ENCODE measurements around the gene LMF1.

LMF1 gene

DNA sequence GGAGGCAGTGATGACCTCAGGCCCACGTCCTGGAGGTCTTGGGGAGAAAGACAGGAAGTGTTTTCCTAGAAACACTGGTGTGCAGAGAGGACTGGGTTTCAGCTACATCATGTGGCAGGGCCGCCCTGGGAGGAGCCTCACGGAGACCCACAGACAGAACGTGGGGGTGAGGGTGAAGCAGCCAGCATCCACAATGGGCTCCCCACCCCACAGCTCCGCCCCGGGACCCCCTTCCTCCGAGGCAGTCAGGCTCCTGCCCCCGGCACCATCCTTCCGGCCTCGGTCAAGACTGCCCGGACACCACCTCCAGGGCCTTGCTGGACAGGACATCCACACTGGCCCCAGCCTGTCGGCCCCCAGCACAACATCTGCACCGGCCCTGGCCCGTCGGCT, 51.1 kb downstream of the LMF1 start:
- H3K4me2 ChIP-seq (ENCODE audit: low read depth, low read length, poor library complexity, severe bottlenecking) = no peak overlapping the region
- H3K4me3 ChIP-seq (ENCODE audit: insufficient read depth, low read length, poor library complexity, severe bottlenecking) = no peak overlapping the region
- no peaks in the 10 kb centered on the region for H3K9me3 ChIP-seq (ENCODE audit: insufficient read depth, low read length)
- H3K27me3 ChIP-seq (ENCODE audit: low read length) = no peaks in the 10 kb centered on the region
- no peaks in the 10 kb centered on the region for H3K9me2 ChIP-seq (replicated peaks; ENCODE audit: insufficient read depth, low read length)
- H3K79me2 ChIP-seq (ENCODE audit: insufficient read depth, low read length) = no peaks in the 10 kb centered on the region
- no peak overlapping the region for H2AFZ ChIP-seq (ENCODE audit: low read depth, low read length, severe bottlenecking)
- no peaks in the 10 kb centered on the region for H3K36me3 ChIP-seq (ENCODE audit: low read length)
- no peaks in the 10 kb centered on the region for H3F3A ChIP-seq (ENCODE audit: insufficient read depth)
- H3K27ac ChIP-seq (ENCODE audit: low read depth, low read length) = no peak overlapping the region
- no peak overlapping the region for H3K9ac ChIP-seq (ENCODE audit: low read length)
- TF ChIP-seq, protein P1, sequence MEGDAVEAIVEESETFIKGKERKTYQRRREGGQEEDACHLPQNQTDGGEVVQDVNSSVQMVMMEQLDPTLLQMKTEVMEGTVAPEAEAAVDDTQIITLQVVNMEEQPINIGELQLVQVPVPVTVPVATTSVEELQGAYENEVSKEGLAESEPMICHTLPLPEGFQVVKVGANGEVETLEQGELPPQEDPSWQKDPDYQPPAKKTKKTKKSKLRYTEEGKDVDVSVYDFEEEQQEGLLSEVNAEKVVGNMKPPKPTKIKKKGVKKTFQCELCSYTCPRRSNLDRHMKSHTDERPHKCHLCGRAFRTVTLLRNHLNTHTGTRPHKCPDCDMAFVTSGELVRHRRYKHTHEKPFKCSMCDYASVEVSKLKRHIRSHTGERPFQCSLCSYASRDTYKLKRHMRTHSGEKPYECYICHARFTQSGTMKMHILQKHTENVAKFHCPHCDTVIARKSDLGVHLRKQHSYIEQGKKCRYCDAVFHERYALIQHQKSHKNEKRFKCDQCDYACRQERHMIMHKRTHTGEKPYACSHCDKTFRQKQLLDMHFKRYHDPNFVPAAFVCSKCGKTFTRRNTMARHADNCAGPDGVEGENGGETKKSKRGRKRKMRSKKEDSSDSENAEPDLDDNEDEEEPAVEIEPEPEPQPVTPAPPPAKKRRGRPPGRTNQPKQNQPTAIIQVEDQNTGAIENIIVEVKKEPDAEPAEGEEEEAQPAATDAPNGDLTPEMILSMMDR (IDR thresholded peaks at IDR 0.05; ENCODE audit: insufficient read depth, low read length, poor library complexity, severe bottlenecking) = no peak
- TF ChIP-seq EZH2phosphoT487 (conservative IDR thresholded peaks at IDR 0.05; ENCODE audit: low read length) = no peak
- no peaks in the 10 kb centered on the region for H4K20me1 ChIP-seq (ENCODE audit: low read depth, low read length)

- H3K27ac ChIP-seq (ENCODE audit: low read depth, low read length) = no peak overlapping the region
- H3K4me3 ChIP-seq (ENCODE audit: insufficient read depth, low read length, poor library complexity, severe bottlenecking) = no peak overlapping the region
- H3K9me3 ChIP-seq (ENCODE audit: insufficient read depth, low read length) = no peaks in the 10 kb centered on the region
- no peaks in the 10 kb centered on the region for H3K9me2 ChIP-seq (replicated peaks; ENCODE audit: insufficient read depth, low read length)
- TF ChIP-seq EZH2phosphoT487 (conservative IDR thresholded peaks at IDR 0.05; ENCODE audit: low read length) = no peak
- TF ChIP-seq, protein P1 (IDR thresholded peaks at IDR 0.05; ENCODE audit: insufficient read depth, low read length, poor library complexity, severe bottlenecking) = no peak
- no peaks in the 10 kb centered on the region for H3K36me3 ChIP-seq (ENCODE audit: low read length)
- H3K79me2 ChIP-seq (ENCODE audit: insufficient read depth, low read length) = no peaks in the 10 kb centered on the region
- H4K20me1 ChIP-seq (ENCODE audit: low read depth, low read length) = no peaks in the 10 kb centered on the region
- H3K27me3 ChIP-seq (ENCODE audit: low read length) = no peaks in the 10 kb centered on the region
- no peaks in the 10 kb centered on the region for H3F3A ChIP-seq (ENCODE audit: insufficient read depth)
- H3K9ac ChIP-seq (ENCODE audit: low read length) = no peak overlapping the region
- H2AFZ ChIP-seq (ENCODE audit: low read depth, low read length, severe bottlenecking) = no peak overlapping the region
- H3K4me2 ChIP-seq (ENCODE audit: low read depth, low read length, poor library complexity, severe bottlenecking) = no peak overlapping the region
Measured at GRCh38 chr16:918741-919657, 51.8 kb downstream of the LMF1 start.

DNA sequence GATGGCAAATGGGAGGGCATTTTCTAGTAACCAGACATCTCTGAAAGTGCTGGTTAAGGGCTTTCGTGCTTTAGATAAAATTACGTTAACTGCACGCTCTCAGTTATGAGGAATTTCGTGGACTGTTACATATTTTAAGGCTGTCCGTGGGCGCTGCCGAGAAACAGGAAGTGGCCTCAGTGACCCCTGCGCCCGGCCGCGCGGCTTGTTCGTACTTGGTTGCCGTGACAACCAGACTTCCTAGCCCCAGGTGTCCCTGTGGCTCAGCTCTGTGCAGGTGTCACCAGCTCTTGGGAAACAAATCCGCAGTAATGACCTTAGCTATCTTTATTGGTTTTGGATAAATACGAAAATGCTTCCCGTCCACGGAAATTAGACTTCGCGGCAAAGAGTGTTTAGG, 52.7 kb downstream of the LMF1 start:
- no peak overlapping the region for H3K4me3 ChIP-seq (ENCODE audit: insufficient read depth, low read length, poor library complexity, severe bottlenecking)
- no peak overlapping the region for H2AFZ ChIP-seq (ENCODE audit: low read depth, low read length, severe bottlenecking)
- H3K79me2 ChIP-seq (ENCODE audit: insufficient read depth, low read length) = no peaks in the 10 kb centered on the region
- no peaks in the 10 kb centered on the region for H3K27me3 ChIP-seq (ENCODE audit: low read length)
- no peaks in the 10 kb centered on the region for H3F3A ChIP-seq (ENCODE audit: insufficient read depth)
- no peaks in the 10 kb centered on the region for H3K9me2 ChIP-seq (replicated peaks; ENCODE audit: insufficient read depth, low read length)
- no peak overlapping the region for H3K4me2 ChIP-seq (ENCODE audit: low read depth, low read length, poor library complexity, severe bottlenecking)
- no peaks in the 10 kb centered on the region for H3K9me3 ChIP-seq (ENCODE audit: insufficient read depth, low read length)
- TF ChIP-seq EZH2phosphoT487 (conservative IDR thresholded peaks at IDR 0.05; ENCODE audit: low read length) = no peak
- TF ChIP-seq, protein P1 (IDR thresholded peaks at IDR 0.05; ENCODE audit: insufficient read depth, low read length, poor library complexity, severe bottlenecking) = no peak
- H3K27ac ChIP-seq (ENCODE audit: low read depth, low read length) = no peak overlapping the region
- H3K9ac ChIP-seq (ENCODE audit: low read length) = no peak overlapping the region
- H4K20me1 ChIP-seq (ENCODE audit: low read depth, low read length) = no peaks in the 10 kb centered on the region
- H3K36me3 ChIP-seq (ENCODE audit: low read length) = no peaks in the 10 kb centered on the region

All from SU-DHL-6 (cell line).